K562 (cell line): ENCODE results near the gene GABRR2. TPM values are rescaled to one million over a fixed set of nuclear protein-coding genes. Genes with fewer than 3 reads are reported as not detected.

ENCODE experiments used
- BRF1 ChIP-seq: IDR thresholded peaks from 3 replicates; pipeline ENCODE4 v1.6.1; 2011; ENCODE audit warnings: borderline replicate concordance, mild to moderate bottlenecking; ENCODE audit not compliant: insufficient read length; ENCODE audit errors: extremely low read depth
- CBFA2T3 ChIP-seq: fragments of 450-650 bp; IDR thresholded peaks from 2 replicates; pipeline ENCODE4 v1.6.1; 2017
- HCFC1 ChIP-seq: IDR thresholded peaks from 2 replicates; pipeline ENCODE4 v1.6.1; 2012; ENCODE audit warnings: low read depth, low read length, improper control_type of control experiment
- IRF2 ChIP-seq: sonication (generic); formaldehyde crosslinking; IDR thresholded peaks from 2 replicates; pipeline ENCODE4 v1.8.1; 2022; ENCODE audit warnings: mild to moderate bottlenecking, missing genetic modification reagents
- JUND ChIP-seq, 2 experiments: IDR thresholded peaks; 2 replicates in 1 of 2; 3 replicates in 1 of 2; pipeline ENCODE4 v1.6.1; 2011; ENCODE audit warnings: borderline replicate concordance in 2 of 2, low read depth in 2 of 2, low read length in 2 of 2, improper control_type of control experiment in 1 of 2, missing biosample characterization in 1 of 2, missing genetic modification characterization in 1 of 2, missing genetic modification reagents in 1 of 2
- MEF2A ChIP-seq: IDR thresholded peaks from 2 replicates; pipeline ENCODE4 v1.6.1; 2011; ENCODE audit warnings: low read depth, mild to moderate bottlenecking, low read length, moderate library complexity; ENCODE audit not compliant: control insufficient read depth
- MYC ChIP-seq, 2 experiments: fragments of 250-450 bp in 1 of 2; sonication (Bioruptor Pico) in 1 of 2; IDR thresholded peaks; 2 replicates each; pipeline versions ENCODE4 v1.5.1 to v1.6.1; 2012 to 2021; ENCODE audit warnings: low read depth in 2 of 2, borderline replicate concordance in 1 of 2, improper control_type of control experiment in 1 of 2, low read length in 1 of 2, mild to moderate bottlenecking in 1 of 2, moderate library complexity in 1 of 2
- RCOR1 ChIP-seq, 2 experiments: IDR thresholded peaks; 2 replicates each; pipeline ENCODE4 v1.6.1; 2012; ENCODE audit warnings: low read depth in 2 of 2, low read length in 2 of 2, borderline replicate concordance in 1 of 2, improper control_type of control experiment in 1 of 2
- polyA plus RNA-seq, 8 experiments: library from polyadenylated mRNA; depleted of rRNA in 4 of 8; stranded (reverse) in 5 of 8; unstranded in 3 of 8; fragments of >200 nt; fragmentation: Nextera tagmentation in 2 of 8; fragmentation: Illumina TruSeq in 1 of 8; extraction: Ambion mirVana in 2 of 8; extraction: Trizol in 1 of 8; gene quantifications; 2 replicates each; pipeline versions ENCODE4 v1.2.1 to v1.2.3, GENCODE V29; 2011 to 2014; ENCODE audit warnings: inconsistent platforms in 1 of 8, missing spikeins in 1 of 8
- total RNA-seq, 7 experiments: library from RNA; depleted of rRNA in 6 of 7; stranded (reverse); fragments of >200 nt in 6 of 7; fragmentation: Illumina TruSeq in 2 of 7; extraction: Trizol in 2 of 7; gene quantifications; 2 replicates each; pipeline versions ENCODE4 v1.2.1 to v1.2.3, GENCODE V29; 2011 to 2021; ENCODE audit warnings: low replicate concordance in 1 of 7
- TF ChIP-seq, protein P1 (sequence below): fragments of 450-650 bp; IDR thresholded peaks from 2 replicates; pipeline ENCODE4 v1.6.1; 2016; ENCODE audit warnings: low read depth
- TF ChIP-seq, protein P2 (sequence below): fragments of 450-650 bp; IDR thresholded peaks from 2 replicates; pipeline ENCODE4 v1.6.1; 2016
- TF ChIP-seq, protein P3 (sequence below): sonication (generic); formaldehyde crosslinking; IDR thresholded peaks from 2 replicates; pipeline ENCODE4 v1.5.0; 2020; ENCODE audit warnings: missing genetic modification reagents
- TF ChIP-seq, protein P4 (sequence below): fragments of 200-800 bp; sonication (Bioruptor generic); IDR thresholded peaks from 2 replicates; pipeline ENCODE4 v1.6.1; 2017; ENCODE audit warnings: missing genetic modification characterization, missing compliant biosample characterization
- TF ChIP-seq, protein P5 (sequence below), 2 experiments: IDR thresholded peaks; 2 replicates each; pipeline ENCODE4 v1.6.1; 2011; ENCODE audit warnings: borderline replicate concordance in 1 of 2, control low read depth in 1 of 2, low read depth in 1 of 2, low read length in 1 of 2, mild to moderate bottlenecking in 1 of 2, mixed read lengths in 1 of 2, moderate library complexity in 1 of 2; ENCODE audit not compliant: insufficient read depth in 1 of 2, insufficient read length in 1 of 2, poor library complexity in 1 of 2, severe bottlenecking in 1 of 2; ENCODE audit errors: extremely low read depth in 1 of 2

Gene GABRR2
- total and polyA plus RNA-seq, 9 of the 15 experiments (the other 6 are each of a cell fraction or from before 2014, with no cell fraction given) = 0.09 to 0.13 (median 0.10) TPM; not detected in 6

GRCh38 chr6:89260310-89260709, 54.8 kb downstream of the GABRR2 start (continued):
- TF ChIP-seq, protein P1, sequence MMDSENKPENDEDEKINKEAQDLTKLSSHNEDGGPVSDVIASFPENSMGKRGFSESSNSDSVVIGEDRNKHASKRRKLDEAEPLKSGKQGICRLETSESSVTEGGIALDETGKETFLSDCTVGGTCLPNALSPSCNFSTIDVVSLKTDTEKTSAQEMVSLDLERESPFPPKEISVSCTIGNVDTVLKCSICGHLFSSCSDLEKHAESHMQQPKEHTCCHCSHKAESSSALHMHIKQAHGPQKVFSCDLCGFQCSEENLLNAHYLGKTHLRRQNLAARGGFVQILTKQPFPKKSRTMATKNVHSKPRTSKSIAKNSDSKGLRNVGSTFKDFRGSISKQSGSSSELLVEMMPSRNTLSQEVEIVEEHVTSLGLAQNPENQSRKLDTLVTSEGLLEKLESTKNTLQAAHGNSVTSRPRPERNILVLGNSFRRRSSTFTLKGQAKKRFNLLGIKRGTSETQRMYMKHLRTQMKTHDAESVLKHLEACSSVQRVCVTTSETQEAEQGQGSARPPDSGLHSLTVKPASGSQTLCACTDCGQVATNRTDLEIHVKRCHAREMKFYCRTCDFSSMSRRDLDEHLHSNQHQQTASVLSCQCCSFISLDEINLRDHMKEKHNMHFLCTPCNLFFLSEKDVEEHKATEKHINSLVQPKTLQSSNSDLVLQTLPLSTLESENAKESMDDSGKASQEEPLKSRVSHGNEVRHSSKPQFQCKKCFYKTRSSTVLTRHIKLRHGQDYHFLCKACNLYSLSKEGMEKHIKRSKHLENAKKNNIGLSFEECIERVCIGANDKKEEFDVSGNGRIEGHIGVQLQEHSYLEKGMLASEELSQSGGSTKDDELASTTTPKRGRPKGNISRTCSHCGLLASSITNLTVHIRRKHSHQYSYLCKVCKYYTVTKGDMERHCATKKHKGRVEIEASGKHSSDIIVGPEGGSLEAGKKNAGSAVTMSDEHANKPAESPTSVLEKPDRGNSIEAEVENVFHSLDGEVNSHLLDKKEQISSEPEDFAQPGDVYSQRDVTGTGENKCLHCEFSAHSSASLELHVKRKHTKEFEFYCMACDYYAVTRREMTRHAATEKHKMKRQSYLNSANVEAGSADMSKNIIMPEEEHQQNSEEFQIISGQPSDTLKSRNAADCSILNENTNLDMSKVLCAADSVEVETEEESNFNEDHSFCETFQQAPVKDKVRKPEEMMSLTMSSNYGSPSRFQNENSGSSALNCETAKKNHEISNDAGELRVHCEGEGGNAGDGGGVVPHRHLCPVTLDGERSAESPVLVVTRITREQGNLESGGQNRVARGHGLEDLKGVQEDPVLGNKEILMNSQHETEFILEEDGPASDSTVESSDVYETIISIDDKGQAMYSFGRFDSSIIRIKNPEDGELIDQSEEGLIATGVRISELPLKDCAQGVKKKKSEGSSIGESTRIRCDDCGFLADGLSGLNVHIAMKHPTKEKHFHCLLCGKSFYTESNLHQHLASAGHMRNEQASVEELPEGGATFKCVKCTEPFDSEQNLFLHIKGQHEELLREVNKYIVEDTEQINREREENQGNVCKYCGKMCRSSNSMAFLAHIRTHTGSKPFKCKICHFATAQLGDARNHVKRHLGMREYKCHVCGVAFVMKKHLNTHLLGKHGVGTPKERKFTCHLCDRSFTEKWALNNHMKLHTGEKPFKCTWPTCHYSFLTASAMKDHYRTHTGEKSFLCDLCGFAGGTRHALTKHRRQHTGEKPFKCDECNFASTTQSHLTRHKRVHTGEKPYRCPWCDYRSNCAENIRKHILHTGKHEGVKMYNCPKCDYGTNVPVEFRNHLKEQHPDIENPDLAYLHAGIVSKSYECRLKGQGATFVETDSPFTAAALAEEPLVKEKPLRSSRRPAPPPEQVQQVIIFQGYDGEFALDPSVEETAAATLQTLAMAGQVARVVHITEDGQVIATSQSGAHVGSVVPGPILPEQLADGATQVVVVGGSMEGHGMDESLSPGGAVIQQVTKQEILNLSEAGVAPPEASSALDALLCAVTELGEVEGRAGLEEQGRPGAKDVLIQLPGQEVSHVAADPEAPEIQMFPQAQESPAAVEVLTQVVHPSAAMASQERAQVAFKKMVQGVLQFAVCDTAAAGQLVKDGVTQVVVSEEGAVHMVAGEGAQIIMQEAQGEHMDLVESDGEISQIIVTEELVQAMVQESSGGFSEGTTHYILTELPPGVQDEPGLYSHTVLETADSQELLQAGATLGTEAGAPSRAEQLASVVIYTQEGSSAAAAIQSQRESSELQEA = no peak
- TF ChIP-seq, protein P2, sequence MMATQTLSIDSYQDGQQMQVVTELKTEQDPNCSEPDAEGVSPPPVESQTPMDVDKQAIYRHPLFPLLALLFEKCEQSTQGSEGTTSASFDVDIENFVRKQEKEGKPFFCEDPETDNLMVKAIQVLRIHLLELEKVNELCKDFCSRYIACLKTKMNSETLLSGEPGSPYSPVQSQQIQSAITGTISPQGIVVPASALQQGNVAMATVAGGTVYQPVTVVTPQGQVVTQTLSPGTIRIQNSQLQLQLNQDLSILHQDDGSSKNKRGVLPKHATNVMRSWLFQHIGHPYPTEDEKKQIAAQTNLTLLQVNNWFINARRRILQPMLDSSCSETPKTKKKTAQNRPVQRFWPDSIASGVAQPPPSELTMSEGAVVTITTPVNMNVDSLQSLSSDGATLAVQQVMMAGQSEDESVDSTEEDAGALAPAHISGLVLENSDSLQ = peak; percentile 26; the same call in 1 of the 2 replicates
- no peak for TF ChIP-seq IRF2 (CRISPR knock-in tag)
- peak; percentile 35; the same call in 1 of the 2 replicates for TF ChIP-seq CBFA2T3
- no peak for TF ChIP-seq HCFC1
- TF ChIP-seq BRF1 = no peak
- TF ChIP-seq, protein P3, sequence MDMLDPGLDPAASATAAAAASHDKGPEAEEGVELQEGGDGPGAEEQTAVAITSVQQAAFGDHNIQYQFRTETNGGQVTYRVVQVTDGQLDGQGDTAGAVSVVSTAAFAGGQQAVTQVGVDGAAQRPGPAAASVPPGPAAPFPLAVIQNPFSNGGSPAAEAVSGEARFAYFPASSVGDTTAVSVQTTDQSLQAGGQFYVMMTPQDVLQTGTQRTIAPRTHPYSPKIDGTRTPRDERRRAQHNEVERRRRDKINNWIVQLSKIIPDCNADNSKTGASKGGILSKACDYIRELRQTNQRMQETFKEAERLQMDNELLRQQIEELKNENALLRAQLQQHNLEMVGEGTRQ (CRISPR knock-in tag) = peak; percentile 46; the same call in 1 of the 2 replicates
- TF ChIP-seq, protein P4, sequence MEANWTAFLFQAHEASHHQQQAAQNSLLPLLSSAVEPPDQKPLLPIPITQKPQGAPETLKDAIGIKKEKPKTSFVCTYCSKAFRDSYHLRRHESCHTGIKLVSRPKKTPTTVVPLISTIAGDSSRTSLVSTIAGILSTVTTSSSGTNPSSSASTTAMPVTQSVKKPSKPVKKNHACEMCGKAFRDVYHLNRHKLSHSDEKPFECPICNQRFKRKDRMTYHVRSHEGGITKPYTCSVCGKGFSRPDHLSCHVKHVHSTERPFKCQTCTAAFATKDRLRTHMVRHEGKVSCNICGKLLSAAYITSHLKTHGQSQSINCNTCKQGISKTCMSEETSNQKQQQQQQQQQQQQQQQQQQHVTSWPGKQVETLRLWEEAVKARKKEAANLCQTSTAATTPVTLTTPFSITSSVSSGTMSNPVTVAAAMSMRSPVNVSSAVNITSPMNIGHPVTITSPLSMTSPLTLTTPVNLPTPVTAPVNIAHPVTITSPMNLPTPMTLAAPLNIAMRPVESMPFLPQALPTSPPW (CRISPR knock-in tag) = 0 out of 2 replicates have a peak, but pooled peaks have one; percentile 26
- TF ChIP-seq JUND (IDR thresholded peaks at IDR 0.05; ENCODE audit: borderline replicate concordance, low read depth, low read length) = no peak
- TF ChIP-seq JUND (tag; IDR thresholded peaks at IDR 0.05; ENCODE audit: borderline replicate concordance, low read depth, low read length) = peak; percentile 23; the same call in 1 of the 3 replicates
- TF ChIP-seq, protein P5, sequence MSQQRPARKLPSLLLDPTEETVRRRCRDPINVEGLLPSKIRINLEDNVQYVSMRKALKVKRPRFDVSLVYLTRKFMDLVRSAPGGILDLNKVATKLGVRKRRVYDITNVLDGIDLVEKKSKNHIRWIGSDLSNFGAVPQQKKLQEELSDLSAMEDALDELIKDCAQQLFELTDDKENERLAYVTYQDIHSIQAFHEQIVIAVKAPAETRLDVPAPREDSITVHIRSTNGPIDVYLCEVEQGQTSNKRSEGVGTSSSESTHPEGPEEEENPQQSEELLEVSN (IDR thresholded peaks at IDR 0.05; ENCODE audit: borderline replicate concordance in 1 of 2, extremely low read depth in 1 of 2, insufficient read depth in 1 of 2, insufficient read length in 1 of 2, low read depth in 1 of 2, low read length in 1 of 2, poor library complexity in 1 of 2, severe bottlenecking in 1 of 2) = peak; percentile 80 to 85
- TF ChIP-seq MEF2A = no peak
- TF ChIP-seq MYC (IDR thresholded peaks at IDR 0.05; ENCODE audit: low read depth, low read length) = peak; percentile 87
- TF ChIP-seq MYC (CRISPR knock-in tag; IDR thresholded peaks at IDR 0.05; ENCODE audit: borderline replicate concordance, low read depth) = no peak
- peak in 1 of 2 experiments; percentile 74; a peak in 1 of 4 replicates for TF ChIP-seq RCOR1 (IDR thresholded peaks at IDR 0.05; ENCODE audit: borderline replicate concordance in 1 of 2, low read depth in 2 of 2, low read length in 2 of 2)
